ENCODE data around the gene CIROP.

CIROP gene

GRCh38 chr14:23093991-23094665 is 10.7 kb downstream of the CIROP start:
- DNase-seq (ENCODE audit: low spot score), result no peak

- no peak for DNase-seq (ENCODE audit: low spot score)
Observed at GRCh38 chr14:23093526-23093925, 11.3 kb downstream of the CIROP start.

GRCh38 chr14:23093104-23093503 is 11.7 kb downstream of the CIROP start:
- no peak for DNase-seq (ENCODE audit: low spot score)

GRCh38 chr14:23091294-23092225 is 13.2 kb downstream of the CIROP start:
- DNase-seq (ENCODE audit: low spot score), result no peak

- DNase-seq (ENCODE audit: low spot score), result no peak
Observed at GRCh38 chr14:23090254-23090636, 14.5 kb downstream of the CIROP start.

- DNase-seq (ENCODE audit: low spot score), result no peak
Observed at GRCh38 chr14:23089498-23090253, 15.1 kb downstream of the CIROP start.

GRCh38 chr14:23086565-23086964 is 18.2 kb downstream of the CIROP start:
- no peak for DNase-seq (ENCODE audit: low spot score)

- DNase-seq (ENCODE audit: low spot score), result no peak
Observed at GRCh38 chr14:23085458-23085857, 19.3 kb downstream of the CIROP start.

GRCh38 chr14:23080474-23080873 is 24.3 kb downstream of the CIROP start:
- no peak for DNase-seq (ENCODE audit: low spot score)

GRCh38 chr14:23079716-23080115 is 25.1 kb downstream of the CIROP start:
- DNase-seq (ENCODE audit: low spot score), result no peak

GRCh38 chr14:23078692-23079116 is 26.1 kb downstream of the CIROP start:
- DNase-seq (ENCODE audit: low spot score), result peak; percentile 62

GRCh38 chr14:23077962-23078361 is 26.8 kb downstream of the CIROP start:
- DNase-seq (ENCODE audit: low spot score), result no peak

- no peak for DNase-seq (ENCODE audit: low spot score)
Observed at GRCh38 chr14:23076785-23077408, 27.9 kb downstream of the CIROP start.

- DNase-seq (ENCODE audit: low spot score), result no peak
Observed at GRCh38 chr14:23074906-23075305, 29.9 kb downstream of the CIROP start.

- peak; percentile 29 for DNase-seq (ENCODE audit: low spot score)
Observed at GRCh38 chr14:23071921-23072539, 32.8 kb downstream of the CIROP start.

- peak; percentile 88 for DNase-seq (ENCODE audit: low spot score)
Observed at GRCh38 chr14:23071244-23071920, 33.4 kb downstream of the CIROP start.

- no peak for DNase-seq (ENCODE audit: low spot score)
Observed at GRCh38 chr14:23070262-23071129, 34.3 kb downstream of the CIROP start.

- no peak for DNase-seq (ENCODE audit: low spot score)
Observed at GRCh38 chr14:23069413-23069806, 35.4 kb downstream of the CIROP start.

- DNase-seq (ENCODE audit: low spot score), result peak; percentile 87
Observed at GRCh38 chr14:23068789-23069412, 35.9 kb downstream of the CIROP start.
